Hematopoietic multipotent progenitor cell treated with erythropoietin and hydrocortisone succinate and interleukin-3 and kit ligand, for 8 days (in vitro differentiated cells): Measurements from ENCODE around the gene ENAH.
"Not testable (repeated sequence)": the region's sequence is repeated elsewhere in the genome, so short reads cannot be mapped to it uniquely, and the experiment has no call there.

Source experiments
- DNase-seq: peaks from one replicate; pipeline ENCODE4 v3.0.0-alpha.2; 2015

ENAH gene

GRCh38 chr1:225522588-225523262, 130.2 kb downstream of the ENAH start:
- no peak for DNase-seq

GRCh38 chr1:225520587-225521227, 132.2 kb downstream of the ENAH start:
- DNase-seq, result no peak

GRCh38 chr1:225519166-225519863, 133.6 kb downstream of the ENAH start:
- no peak for DNase-seq

GRCh38 chr1:225517697-225518096, 135.2 kb downstream of the ENAH start:
- no peak for DNase-seq

GRCh38 chr1:225517221-225517620, 135.7 kb downstream of the ENAH start:
- DNase-seq, result no peak

GRCh38 chr1:225514671-225515081, 138.2 kb downstream of the ENAH start:
- no peak for DNase-seq

GRCh38 chr1:225513576-225513975, 139.3 kb downstream of the ENAH start:
- not testable (repeated sequence) for DNase-seq

GRCh38 chr1:225511828-225512381, 141.0 kb downstream of the ENAH start:
- no peak for DNase-seq

GRCh38 chr1:225510740-225511139, 142.2 kb downstream of the ENAH start:
- not testable (repeated sequence) for DNase-seq

- DNase-seq, result no peak
These were observed 143.2 kb downstream of the ENAH start for GRCh38 chr1:225509770-225510169.

- DNase-seq, result no peak
These were observed 143.6 kb downstream of the ENAH start for GRCh38 chr1:225509376-225509707.

GRCh38 chr1:225508538-225509375, 144.2 kb downstream of the ENAH start:
- DNase-seq, result no peak

GRCh38 chr1:225506727-225507126, 146.2 kb downstream of the ENAH start:
- no peak for DNase-seq

- no peak for DNase-seq
These were observed 148.1 kb downstream of the ENAH start for GRCh38 chr1:225504776-225505175.

- no peak for DNase-seq
These were observed 152.2 kb downstream of the ENAH start for GRCh38 chr1:225500624-225501192.

GRCh38 chr1:225498549-225499136, 154.3 kb downstream of the ENAH start:
- DNase-seq, result no peak

GRCh38 chr1:225494789-225495359, 158.0 kb downstream of the ENAH start:
- DNase-seq, result no peak

GRCh38 chr1:225493591-225494246, 159.2 kb downstream of the ENAH start:
- DNase-seq, result no peak

GRCh38 chr1:225488676-225489075, 164.2 kb downstream of the ENAH start:
- no peak for DNase-seq

GRCh38 chr1:225486856-225487255, 166.1 kb downstream of the ENAH start:
- DNase-seq, result no peak

GRCh38 chr1:225485991-225486530, 166.9 kb downstream of the ENAH start:
- DNase-seq, result no peak
